ENCODE data around the gene QSER1. TPM values are rescaled to one million over a fixed set of nuclear protein-coding genes. Genes with fewer than 3 reads are reported as not detected.

The QSER1 gene
- total and polyA plus RNA-seq, 9 of the 15 experiments (the other 6 are each of a cell fraction or from before 2014, with no cell fraction given), result 5.8 to 33.6 (median 22.3) TPM

DNA sequence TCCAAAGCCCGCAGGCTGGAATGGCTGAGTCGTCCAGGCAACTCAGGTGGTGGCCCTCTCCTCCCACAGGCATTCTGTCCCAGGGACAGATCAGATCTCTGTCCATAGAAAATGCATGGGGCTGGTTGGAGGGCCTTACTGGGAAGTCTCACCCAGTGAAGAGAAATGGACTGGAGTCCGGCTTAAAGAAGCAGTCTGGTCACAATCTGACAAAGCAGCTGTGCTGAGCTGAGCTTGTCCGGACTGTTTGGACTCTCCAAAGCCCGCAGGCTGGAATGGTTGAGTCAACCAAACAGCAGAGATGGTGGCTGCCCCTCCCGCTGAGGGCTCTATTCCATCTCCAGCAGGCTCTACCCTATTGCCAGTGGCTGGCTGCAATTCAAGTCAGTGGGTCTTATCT is 108.7 kb downstream of the QSER1 start:
- Histone ChIP-seq H3K4me1 (replicated peaks in 1 of 2; ENCODE audit: control insufficient read depth in 2 of 2, insufficient read depth in 2 of 2, low read length in 2 of 2) (no peaks in the 10 kb centered on the region), H3K9me1 (ENCODE audit: control insufficient read depth, insufficient read depth, low read length) (no peaks in the 10 kb centered on the region), H3K9me3 (replicated peaks; ENCODE audit: control insufficient read depth, insufficient read depth, low read depth, low read length) (no peaks in the 10 kb centered on the region), H3K27ac (ENCODE audit: extremely low read depth, low read depth, low read length) (no peak overlapping the region), H3K79me2 (ENCODE audit: control insufficient read depth, insufficient read depth, low read length) (no peaks in the 10 kb centered on the region), H3K4me2 (ENCODE audit: insufficient read depth, low read length) (no peak overlapping the region), H2AFZ (ENCODE audit: low read depth, low read length) (no peak overlapping the region), H3K4me3 (no peak overlapping the region), H3K36me3 (ENCODE audit: control insufficient read depth, insufficient read depth, low read length) (no peaks in the 10 kb centered on the region), H4K20me1 (replicated peaks; ENCODE audit: control insufficient read depth, insufficient read depth, low read length) (no peaks in the 10 kb centered on the region), H3K9ac (ENCODE audit: insufficient read depth in 1 of 2, low read depth in 2 of 2, low read length in 2 of 2) (no peak overlapping the region), H3K27me3 (ENCODE audit: control insufficient read depth in 2 of 2, insufficient read depth in 2 of 2, low read length in 2 of 2) (peaks cover 4 to 9% of the 10 kb centered on the region in 2 experiments; a peak in 2 of 5 replicates)
- no peak for FAIRE-seq
- in situ Hi-C loops (cut with MboI) (no loop called here), intact Hi-C loops (cut with micrococcal nuclease) (no loop called here)
- TF ChIP-seq, protein P1, sequence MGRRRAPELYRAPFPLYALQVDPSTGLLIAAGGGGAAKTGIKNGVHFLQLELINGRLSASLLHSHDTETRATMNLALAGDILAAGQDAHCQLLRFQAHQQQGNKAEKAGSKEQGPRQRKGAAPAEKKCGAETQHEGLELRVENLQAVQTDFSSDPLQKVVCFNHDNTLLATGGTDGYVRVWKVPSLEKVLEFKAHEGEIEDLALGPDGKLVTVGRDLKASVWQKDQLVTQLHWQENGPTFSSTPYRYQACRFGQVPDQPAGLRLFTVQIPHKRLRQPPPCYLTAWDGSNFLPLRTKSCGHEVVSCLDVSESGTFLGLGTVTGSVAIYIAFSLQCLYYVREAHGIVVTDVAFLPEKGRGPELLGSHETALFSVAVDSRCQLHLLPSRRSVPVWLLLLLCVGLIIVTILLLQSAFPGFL (CRISPR knock-in tag; IDR thresholded peaks at IDR 0.05), result no peak
- TF ChIP-seq RBBP5 (IDR thresholded peaks at IDR 0.05; ENCODE audit: borderline replicate concordance, insufficient read depth, low read length, poor library complexity, severe bottlenecking) (no peak), ZNF436 (CRISPR knock-in tag; IDR thresholded peaks at IDR 0.05) (no peak)
- POLR2A ChIA-PET, result interaction anchor here (0.6 kb wide), 2 partner anchors 22 to 47 kb away, joined by 3 read pairs; no protein-coding TSS in a partner anchor
- DNase-seq (ENCODE audit: extremely low read depth in 1 of 4, low spot score in 3 of 4), result no peak
- CTCF ChIA-PET (ENCODE audit: low intra/inter-chr PET ratio), result no interaction called here
- peak; percentile 43 for ATAC-seq
- BruUV-seq (replicated peaks), result no TSS peak
- WGBS (ENCODE audit: insufficient coverage, low coverage, missing lambda C conversion rate), result 11% methylated on average over 6 of the region's 6 CpGs
